HG03175 (cell line): ENCODE data around the gene GP1BA.

ENCODE experiments used
- ATAC-seq: cut with Tn5 transposase; IDR thresholded peaks from one replicate; pipeline ENCODE4 v1.9.1; 2021; ENCODE audit warnings: mild to moderate bottlenecking, moderate library complexity; ENCODE audit not compliant: unreplicated experiment

GP1BA gene

GRCh38 chr17:4949321-4950074 is 17.4 kb downstream of the GP1BA start:
- ATAC-seq: peak; percentile 29

GRCh38 chr17:4950075-4950745 is 18.1 kb downstream of the GP1BA start:
- peak; percentile 2 for ATAC-seq

GRCh38 chr17:4950746-4951204 is 18.7 kb downstream of the GP1BA start, which contains the start of gene ENO3:
TSS of gene ENO3 (plus strand) at chr17:4951119. CDS start at chr17:4951830, 711 bp downstream.
- ATAC-seq: no peak

GRCh38 chr17:4951486-4951885 is 19.4 kb downstream of the GP1BA start:
- no peak for ATAC-seq

GRCh38 chr17:4953451-4953961 is 21.4 kb downstream of the GP1BA start:
- ATAC-seq: no peak

GRCh38 chr17:4955091-4955490 is 23.0 kb downstream of the GP1BA start:
- ATAC-seq: no peak

GRCh38 chr17:4956493-4957061 is 24.5 kb downstream of the GP1BA start:
- ATAC-seq: no peak

GRCh38 chr17:4958102-4958501 is 26.0 kb downstream of the GP1BA start:
- ATAC-seq: no peak

- ATAC-seq: no peak
Measured at GRCh38 chr17:4959261-4959965, 27.3 kb downstream of the GP1BA start.

- ATAC-seq: no peak
Measured at GRCh38 chr17:4960279-4960922, 28.3 kb downstream of the GP1BA start.

GRCh38 chr17:4965311-4965986 is 33.4 kb downstream of the GP1BA start:
- ATAC-seq: no peak

- peak; percentile 84 for ATAC-seq
Measured at GRCh38 chr17:4966844-4967538, 34.9 kb downstream of the GP1BA start.

- peak; percentile 62 for ATAC-seq
Measured at GRCh38 chr17:4967539-4968485, 35.7 kb downstream of the GP1BA start, which contains the start of gene SPAG7. TSS of gene SPAG7 (minus strand) at chr17:4967817. CDS start at chr17:4967804, 13 bp downstream.

GRCh38 chr17:4968486-4969046 is 36.5 kb downstream of the GP1BA start:
- ATAC-seq: no peak

- ATAC-seq: no peak
Measured at GRCh38 chr17:4969047-4969550, 37.0 kb downstream of the GP1BA start.

GRCh38 chr17:4969551-4970173 is 37.6 kb downstream of the GP1BA start:
- ATAC-seq: no peak

- no peak for ATAC-seq
Measured at GRCh38 chr17:4970273-4970672, 38.2 kb downstream of the GP1BA start.
